Adrenal gland (tissue), 12 donors: ENCODE measurements around the gene TMBIM6. TPM values are rescaled to one million over a fixed set of nuclear protein-coding genes. Genes with fewer than 3 reads are reported as not detected.

Experiments
- DNase-seq, 7 donors: peaks; one replicate each; pipeline ENCODE4 v3.0.0-alpha.2; 2019 to 2020
- H3K27ac ChIP-seq, 5 donors: fragments of 200-600 bp; sonication (generic) in 4 of 5; 1 replicate in 3 of 5; 2 replicates in 2 of 5; pipeline versions ENCODE4 v1.5.1 to v1.8.0; 2016 to 2020; ENCODE audit warnings: mild to moderate bottlenecking in 1 of 5
- H3K27me3 ChIP-seq: fragments of 200-600 bp; 2 replicates; pipeline ENCODE4 v1.8.0; 2021
- H3K36me3 ChIP-seq, 2 donors: fragments of 200-600 bp; replicated peaks in 1 of 2; 1 replicate in 1 of 2; 2 replicates in 1 of 2; pipeline versions ENCODE4 v1.5.1 to v1.8.0; 2018 to 2022
- H3K4me1 ChIP-seq, 2 donors: fragments of 200-600 bp; replicated peaks in 1 of 2; 1 replicate in 1 of 2; 2 replicates in 1 of 2; pipeline versions ENCODE4 v1.5.1 to v1.8.0; 2018 to 2021
- H3K4me3 ChIP-seq, 4 donors: fragments of 200-600 bp; sonication (generic) in 3 of 4; one replicate each; pipeline ENCODE4 v1.5.1; 2016 to 2018
- H3K9me3 ChIP-seq, 3 donors: fragments of 200-600 bp; sonication (generic) in 1 of 3; replicated peaks in 1 of 3; 1 replicate in 2 of 3; 2 replicates in 1 of 3; pipeline versions ENCODE4 v1.5.1 to v1.8.0; 2016 to 2021
- CTCF ChIP-seq, 6 experiments: fragments of 450-650 bp in 4 of 6; fragments of 200-600 bp in 2 of 6; sonication (generic) in 1 of 6; IDR thresholded peaks; 1 replicate in 5 of 6; 2 replicates in 1 of 6; pipeline versions ENCODE4 v1.5.1 to v1.8.0; 2016 to 2021; ENCODE audit warnings: antibody characterized with exemption in 6 of 6, mild to moderate bottlenecking in 2 of 6, moderate library complexity in 1 of 6
- POLR2A ChIP-seq, 2 donors: fragments of 450-650 bp; IDR thresholded peaks; one replicate each; pipeline ENCODE4 v1.6.1; 2017; ENCODE audit warnings: antibody characterized with exemption in 2 of 2, mild to moderate bottlenecking in 2 of 2, moderate library complexity in 1 of 2
- WGBS, 4 donors: extraction: QIAGEN DNeasy Blood & Tissue Kit in 2 of 4; methylation state at CpG; one replicate each; pipeline versions ENCODE4 v1.1.5 to v1.1.7; 2013 to 2017; 5-methylcytosine and 5-hydroxymethylcytosine counted together
- intact Hi-C, 2 donors: fragments of 100-400 bp; cut with DNase I; formaldehyde crosslinking; loops; one replicate each; pipeline versions ENCODE4 v1.14.1 to v1.15.0; 2022 to 2023
- polyA plus RNA-seq, 3 donors: library from polyadenylated mRNA; stranded (reverse); fragments of 200-250 nt in 2 of 3; fragments of 350-450 nt in 1 of 3; fragmentation: Illumina TruSeq in 1 of 3; extraction: RNeasy Lipid Tissue Mini Kit (QIAGEN cat#74804) in 1 of 3; gene quantifications; one replicate each; pipeline ENCODE4 v1.2.3, GENCODE V29; 2013 to 2014
- total RNA-seq, 9 donors: library from RNA; depleted of rRNA in 4 of 9; stranded (reverse); fragments of >200 nt in 4 of 9; fragments of 120-200 nt in 1 of 9; fragmentation: NEBNext Ultra II Directional in 1 of 9; extraction: Animal tissue kit (Norgen Biotek cat#: 25700) in 1 of 9; gene quantifications; one replicate each; pipeline versions ENCODE4 v1.1.0 to v1.2.4, GENCODE V29; 2013 to 2023
- donor health status: healthy with polysubstance abuse.
- donor health status: Bipolar disorder and iron deficiency.
- donor health status: DM: yes; HTN: yes; CAD: no.
- donor health status: DM: no; HTN: no; CAD: no.
- donor health status: DM: no; HTN: no; CAD: no.
- donor health status: DM: yes; HTN: yes; CAD: no.

TMBIM6 gene
- total and polyA plus RNA-seq, 12 donors, result 134 to 874 (median 718) TPM

- no peaks in the 10 kb centered on the region for H3K9me3 ChIP-seq
- H3K27me3 ChIP-seq, result no peaks in the 10 kb centered on the region
- WGBS, 4 donors, result 89 to 99% (median 95%) methylated on average over 3 of the region's 3 CpGs
- no peak overlapping the region for H3K4me3 ChIP-seq
- TF ChIP-seq POLR2A (IDR thresholded peaks at IDR 0.05) (no peak), CTCF (IDR thresholded peaks at IDR 0.05) (no peak)
- H3K4me1 ChIP-seq, result peaks cover 6 to 57% of the 10 kb centered on the region in 2 donors
- intact Hi-C loops, result no loop called here
- H3K36me3 ChIP-seq, result no peaks in the 10 kb centered on the region
- DNase-seq, result no peak
- H3K27ac ChIP-seq, result no peak overlapping the region
Observed at GRCh38 chr12:49702009-49702408, 39.3 kb upstream of the TMBIM6 start.

GRCh38 chr12:49702676-49703215 lies 38.6 kb upstream of the TMBIM6 start:
- Histone ChIP-seq H3K27ac (peak overlapping the region in 2 of 5 donors; percentile 1 to 43), H3K36me3 (no peaks in the 10 kb centered on the region), H3K4me3 (no peak overlapping the region), H3K27me3 (no peaks in the 10 kb centered on the region), H3K9me3 (no peaks in the 10 kb centered on the region), H3K4me1 (peaks cover 6 to 59% of the 10 kb centered on the region in 2 donors)
- no peak for DNase-seq
- intact Hi-C loops, result no loop called here
- no peak for TF ChIP-seq CTCF (IDR thresholded peaks at IDR 0.05)
- TF ChIP-seq POLR2A (IDR thresholded peaks at IDR 0.05), result no peak

- Histone ChIP-seq H3K4me3 (no peak overlapping the region), H3K9me3 (no peaks in the 10 kb centered on the region), H3K27me3 (no peaks in the 10 kb centered on the region), H3K27ac (peak overlapping the region in 2 of 5 donors; percentile 8 to 43), H3K36me3 (no peaks in the 10 kb centered on the region), H3K4me1 (peaks cover 6 to 51% of the 10 kb centered on the region in 2 donors)
- intact Hi-C loops, result no loop called here
- peak in 1 of 7 donors; percentile 11 for DNase-seq
- TF ChIP-seq POLR2A (IDR thresholded peaks at IDR 0.05), result no peak
- TF ChIP-seq CTCF (IDR thresholded peaks at IDR 0.05), result no peak
- 66 to 88% (median 75%) methylated on average over 3 of the region's 3 CpGs for WGBS, 4 donors
Observed at GRCh38 chr12:49703647-49704137, 37.7 kb upstream of the TMBIM6 start.

GRCh38 chr12:49705479-49706134 lies 35.8 kb upstream of the TMBIM6 start:
- peak; percentile 24 to 62 (median 39) for DNase-seq
- intact Hi-C loops, result loop anchor here in 1 of 2 donors (2.0 kb wide), 1 partner anchor 61 kb away; no protein-coding TSS in a partner anchor
- peak overlapping the region in 1 of 4 donors; percentile 83 for H3K4me3 ChIP-seq

More at GRCh38 chr12:49705479-49706134, 35.8 kb upstream of the TMBIM6 start:
- TF ChIP-seq CTCF (IDR thresholded peaks at IDR 0.05) (no peak), POLR2A (IDR thresholded peaks at IDR 0.05) (peak in 1 of 2 donors; percentile 10)
- peaks cover 0 to 40% of the 10 kb centered on the region in 2 donors for H3K4me1 ChIP-seq
- no peaks in the 10 kb centered on the region for H3K9me3 ChIP-seq
- H3K27ac ChIP-seq, result peak overlapping the region in 3 of 5 donors; percentile 82 to 88 (median 88)
- H3K27me3 ChIP-seq, result no peaks in the 10 kb centered on the region
- H3K36me3 ChIP-seq, result no peaks in the 10 kb centered on the region
- WGBS, 4 donors, result 39 to 55% (median 52%) methylated on average over 6 to 10 of the region's 10 CpGs
